Right forelimb (tissue), 1 donor: Measurements from ENCODE around the gene ADRM1.

ENCODE experiments used
- DNase-seq: peaks from one replicate; pipeline ENCODE4 v3.0.0-alpha.2; 2018

The ADRM1 gene

GRCh38 chr20:62281161-62281933 is 21.4 kb upstream of the ADRM1 start:
- no peak for DNase-seq

GRCh38 chr20:62282103-62282502 is 20.7 kb upstream of the ADRM1 start:
- DNase-seq: no peak

- DNase-seq: no peak
Observed at GRCh38 chr20:62282877-62283503, 19.8 kb upstream of the ADRM1 start.

GRCh38 chr20:62284448-62284847 is 18.3 kb upstream of the ADRM1 start:
- no peak for DNase-seq

- DNase-seq: no peak
Observed at GRCh38 chr20:62285151-62285550, 17.6 kb upstream of the ADRM1 start.

- no peak for DNase-seq
Observed at GRCh38 chr20:62285722-62286121, 17.1 kb upstream of the ADRM1 start.

GRCh38 chr20:62286493-62287064 is 16.2 kb upstream of the ADRM1 start:
- no peak for DNase-seq

- no peak for DNase-seq
Observed at GRCh38 chr20:62287129-62287528, 15.7 kb upstream of the ADRM1 start.

GRCh38 chr20:62287759-62288534 is 14.8 kb upstream of the ADRM1 start:
- no peak for DNase-seq

- no peak for DNase-seq
Observed at GRCh38 chr20:62288535-62289105, 14.2 kb upstream of the ADRM1 start.

- DNase-seq: no peak
Observed at GRCh38 chr20:62289131-62289530, 13.7 kb upstream of the ADRM1 start.

- no peak for DNase-seq
Observed at GRCh38 chr20:62289898-62290297, 12.9 kb upstream of the ADRM1 start.

- no peak for DNase-seq
Observed at GRCh38 chr20:62291251-62292066, 11.3 kb upstream of the ADRM1 start.

- no peak for DNase-seq
Observed at GRCh38 chr20:62292108-62292507, 10.7 kb upstream of the ADRM1 start.

- no peak for DNase-seq
Observed at GRCh38 chr20:62293111-62293784, 9.5 kb upstream of the ADRM1 start.

GRCh38 chr20:62293946-62294345 is 8.9 kb upstream of the ADRM1 start:
- DNase-seq: no peak

GRCh38 chr20:62294516-62294915 is 8.3 kb upstream of the ADRM1 start:
- DNase-seq: no peak

GRCh38 chr20:62296724-62297448 is 5.9 kb upstream of the ADRM1 start:
- DNase-seq: no peak

GRCh38 chr20:62297449-62298227 is 5.2 kb upstream of the ADRM1 start:
- no peak for DNase-seq
